ENCODE data around the gene COQ8B.

GRCh38 chr19:40685563-40685962 is 31.1 kb downstream of the COQ8B start:
- TF ChIP-seq EZH2 (IDR thresholded peaks at IDR 0.05; ENCODE audit: low read length, unreplicated experiment) (no peak), CTCF (conservative IDR thresholded peaks at IDR 0.05; ENCODE audit: low read depth, low read length) (no peak), EZH2phosphoT487 (IDR thresholded peaks at IDR 0.05; ENCODE audit: borderline replicate concordance, low read length) (no peak)
